Stimulated activated effector memory CD8-positive, alpha-beta T cell treated with anti-CD3 and anti-CD28 coated beads, Interleukin-12 subunit alpha, Interleukin-12 subunit beta, amount 100 ng/mL, for 72 hours (primary cell): ENCODE measurements around the gene PXN.

Experiments
- ATAC-seq: fragments of 150-1000 bp; cut with Tn5 transposase; 2 replicates; pipeline ENCODE4 v1.10.0; 2021
- DNase-seq, 2 donors: peaks; one replicate each; pipeline ENCODE4 v3.0.0; 2021 to 2022; ENCODE audit warnings: low spot score in 2 of 2
- H3K27ac Mint-ChIP-seq: one replicate; pipeline ENCODE4 v1.8.0; 2022; ENCODE audit warnings: mild to moderate bottlenecking, mixed read lengths
- H3K36me3 Mint-ChIP-seq: one replicate; pipeline ENCODE4 v1.8.0; 2022; ENCODE audit warnings: mild to moderate bottlenecking, mixed read lengths
- H3K4me1 Mint-ChIP-seq: one replicate; pipeline ENCODE4 v1.8.0; 2022; ENCODE audit warnings: mixed read lengths
- H3K4me3 Mint-ChIP-seq: one replicate; pipeline ENCODE4 v1.8.0; 2022; ENCODE audit warnings: mild to moderate bottlenecking, mixed read lengths
- H3K9me3 Mint-ChIP-seq: one replicate; pipeline ENCODE4 v1.8.0; 2022; ENCODE audit warnings: mixed read lengths

Gene PXN

GRCh38 chr12:120170631-120171030, 94.9 kb downstream of the PXN start:
- Mint-ChIP-seq H3K9me3 (no peaks in the 10 kb centered on the region), H3K36me3 (peaks cover 100% of the 10 kb centered on the region), H3K27ac (no peak overlapping the region), H3K4me1 (peaks cover 4% of the 10 kb centered on the region), H3K4me3 (no peak overlapping the region)
- DNase-seq = no peak
- no peak for ATAC-seq

GRCh38 chr12:120169946-120170345, 95.6 kb downstream of the PXN start:
- H3K9me3 Mint-ChIP-seq = no peaks in the 10 kb centered on the region
- ATAC-seq (no peak), DNase-seq (no peak)
- H3K4me1 Mint-ChIP-seq = peaks cover 4% of the 10 kb centered on the region
- no peak overlapping the region for H3K27ac Mint-ChIP-seq
- peaks cover 100% of the 10 kb centered on the region for H3K36me3 Mint-ChIP-seq
- no peak overlapping the region for H3K4me3 Mint-ChIP-seq

- Mint-ChIP-seq H3K36me3 (peaks cover 100% of the 10 kb centered on the region), H3K4me3 (no peak overlapping the region), H3K9me3 (no peaks in the 10 kb centered on the region), H3K4me1 (peaks cover 4% of the 10 kb centered on the region), H3K27ac (no peak overlapping the region)
- ATAC-seq = no peak
- no peak for DNase-seq
Observed at GRCh38 chr12:120168337-120168736, 97.2 kb downstream of the PXN start.

- H3K4me3 Mint-ChIP-seq = no peak overlapping the region
- H3K36me3 Mint-ChIP-seq = peaks cover 100% of the 10 kb centered on the region
- DNase-seq (no peak), ATAC-seq (no peak)
- H3K9me3 Mint-ChIP-seq = no peaks in the 10 kb centered on the region
- no peak overlapping the region for H3K27ac Mint-ChIP-seq
- peaks cover 4% of the 10 kb centered on the region for H3K4me1 Mint-ChIP-seq
Observed at GRCh38 chr12:120167529-120168095, 97.9 kb downstream of the PXN start.

- H3K36me3 Mint-ChIP-seq = peaks cover 99% of the 10 kb centered on the region
- H3K4me1 Mint-ChIP-seq = peaks cover 10% of the 10 kb centered on the region
- no peak overlapping the region for H3K27ac Mint-ChIP-seq
- DNase-seq (no peak), ATAC-seq (no peak)
- H3K4me3 Mint-ChIP-seq = no peak overlapping the region
- no peaks in the 10 kb centered on the region for H3K9me3 Mint-ChIP-seq
Observed at GRCh38 chr12:120164293-120164692, 101.2 kb downstream of the PXN start.

GRCh38 chr12:120162763-120163162, 102.8 kb downstream of the PXN start:
- Mint-ChIP-seq H3K4me1 (peaks cover 9% of the 10 kb centered on the region), H3K9me3 (no peaks in the 10 kb centered on the region), H3K36me3 (peaks cover 99% of the 10 kb centered on the region), H3K27ac (peak overlapping the region; percentile 50), H3K4me3 (no peak overlapping the region)
- ATAC-seq (no peak), DNase-seq (no peak)

GRCh38 chr12:120161852-120162251, 103.7 kb downstream of the PXN start:
- H3K27ac Mint-ChIP-seq = peak overlapping the region; percentile 85
- peaks cover 99% of the 10 kb centered on the region for H3K36me3 Mint-ChIP-seq
- H3K9me3 Mint-ChIP-seq = no peaks in the 10 kb centered on the region
- DNase-seq (no peak), ATAC-seq (no peak)
- peaks cover 18% of the 10 kb centered on the region for H3K4me1 Mint-ChIP-seq
- no peak overlapping the region for H3K4me3 Mint-ChIP-seq
